HTR-8/SVneo (cell line): ENCODE data around the gene PTCSC3.

Experiments used
- DNase-seq: peaks from one replicate; pipeline ENCODE4 v3.0.0; 2011; ENCODE audit warnings: low spot score, mixed read lengths; ENCODE audit not compliant: insufficient read length
- FAIRE-seq: peaks from 2 replicates; lab custom pipeline; 2011; peaks lifted over from hg19 to GRCh38; lab: Jason Lieb, UNC

The PTCSC3 gene

DNA sequence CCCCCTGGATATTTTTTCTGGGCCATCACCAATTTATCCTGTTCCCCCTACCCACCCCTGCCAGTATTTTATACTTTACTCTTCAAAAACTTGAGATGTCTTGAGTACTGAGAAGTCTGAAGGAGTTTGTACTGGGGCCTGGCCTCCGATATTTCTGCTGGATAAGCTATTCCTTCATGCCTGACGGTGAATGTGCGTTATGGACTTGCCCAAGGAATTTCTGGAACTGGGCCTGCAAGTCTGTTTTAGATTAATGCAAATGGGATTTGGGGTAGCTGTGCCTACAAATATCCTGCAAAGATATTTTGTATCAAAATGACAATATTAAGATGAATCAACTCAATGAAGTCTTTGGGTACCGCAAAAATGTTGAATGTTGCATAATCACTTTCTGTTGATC, at the start of gene PTCSC3:
Gene PTCSC3, minus strand, starts transcription at position 199 of the 400 bp plus-strand sequence.
- no peak for DNase-seq
- FAIRE-seq, result no peak

- DNase-seq, result no peak
- FAIRE-seq, result no peak
Observed at GRCh38 chr14:36226164-36226563, 49.6 kb upstream of the PTCSC3 start.

- FAIRE-seq (no peak), DNase-seq (no peak)
Observed at GRCh38 chr14:36224176-36224575, 47.7 kb upstream of the PTCSC3 start.

GRCh38 chr14:36223558-36223957, 47.0 kb upstream of the PTCSC3 start:
- DNase-seq, result no peak
- FAIRE-seq, result no peak

DNA sequence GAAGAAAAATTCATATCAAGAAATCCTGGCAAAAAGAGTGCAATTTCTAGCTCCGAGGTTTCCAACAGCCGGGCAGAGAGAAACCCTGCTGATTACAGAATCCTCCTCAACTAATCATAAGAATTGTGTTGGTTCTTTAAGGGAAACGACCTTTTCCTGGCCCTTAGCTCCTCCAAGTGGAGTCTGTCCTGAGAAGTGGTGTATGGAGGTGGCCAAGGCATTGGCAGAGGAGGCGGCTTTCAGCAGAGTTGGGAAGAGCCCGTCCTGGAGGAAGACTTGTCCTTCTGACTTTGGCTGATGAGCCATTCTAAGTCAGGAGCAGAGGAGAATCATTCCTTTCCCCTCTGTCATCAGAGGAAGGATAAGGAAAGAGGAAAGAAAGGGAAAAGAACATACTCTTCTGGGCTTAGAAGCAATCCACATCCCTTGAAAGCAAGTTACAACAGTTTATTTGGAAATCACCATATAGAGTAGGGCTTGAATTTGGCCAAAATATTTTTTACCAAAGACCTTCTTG, 46.5 kb upstream of the PTCSC3 start:
- DNase-seq, result no peak

GRCh38 chr14:36222337-36222736, 45.8 kb upstream of the PTCSC3 start:
- DNase-seq (no peak), FAIRE-seq (no peak)

More for the DNA sequence above, 46.5 kb upstream of the PTCSC3 start:
- no peak for FAIRE-seq

GRCh38 chr14:36221112-36221511, 44.6 kb upstream of the PTCSC3 start:
- no peak for FAIRE-seq
- no peak for DNase-seq

DNA sequence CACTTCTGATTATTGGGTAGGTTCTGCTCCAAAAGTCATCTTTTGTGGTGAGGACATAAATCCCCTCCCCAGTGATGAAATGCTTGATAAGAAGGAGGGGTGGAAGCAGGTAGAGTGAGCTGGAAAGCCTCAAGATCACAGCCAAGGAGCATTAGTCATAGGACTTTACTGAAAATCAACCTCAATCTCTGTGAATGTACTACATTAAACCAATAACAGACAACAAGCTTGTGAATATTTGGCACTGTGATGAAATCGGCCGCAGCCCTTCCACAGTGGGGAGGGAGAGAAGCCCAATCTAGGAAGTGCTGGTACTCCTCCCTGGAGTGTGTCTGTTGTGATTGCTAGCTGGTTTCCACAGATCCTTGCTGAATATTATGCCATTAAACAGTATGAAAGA, 41.2 kb upstream of the PTCSC3 start:
- no peak for FAIRE-seq
- DNase-seq, result no peak

GRCh38 chr14:36217027-36217426, 40.5 kb upstream of the PTCSC3 start:
- no peak for FAIRE-seq

DNA sequence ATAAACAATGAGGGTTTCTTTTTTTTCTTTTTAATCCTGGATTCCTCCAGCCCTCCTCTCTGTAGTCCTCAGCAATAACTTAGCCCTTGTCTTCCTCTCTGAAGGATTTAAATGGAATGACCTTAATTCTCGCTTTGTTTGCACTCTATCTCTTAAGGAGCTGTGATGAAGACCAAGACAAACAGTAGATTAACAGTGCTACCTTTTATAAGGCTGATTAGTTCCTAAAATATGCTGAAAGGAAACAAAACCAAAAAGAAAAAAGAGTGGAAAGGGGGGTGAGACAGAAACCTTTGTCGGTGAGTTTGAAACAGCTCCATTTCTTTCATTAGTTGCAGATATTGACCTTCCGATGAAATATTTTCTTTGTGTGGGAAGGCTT, 38.7 kb upstream of the PTCSC3 start:
- DNase-seq (no peak), FAIRE-seq (no peak)

More at GRCh38 chr14:36217027-36217426, 40.5 kb upstream of the PTCSC3 start:
- no peak for DNase-seq

DNA sequence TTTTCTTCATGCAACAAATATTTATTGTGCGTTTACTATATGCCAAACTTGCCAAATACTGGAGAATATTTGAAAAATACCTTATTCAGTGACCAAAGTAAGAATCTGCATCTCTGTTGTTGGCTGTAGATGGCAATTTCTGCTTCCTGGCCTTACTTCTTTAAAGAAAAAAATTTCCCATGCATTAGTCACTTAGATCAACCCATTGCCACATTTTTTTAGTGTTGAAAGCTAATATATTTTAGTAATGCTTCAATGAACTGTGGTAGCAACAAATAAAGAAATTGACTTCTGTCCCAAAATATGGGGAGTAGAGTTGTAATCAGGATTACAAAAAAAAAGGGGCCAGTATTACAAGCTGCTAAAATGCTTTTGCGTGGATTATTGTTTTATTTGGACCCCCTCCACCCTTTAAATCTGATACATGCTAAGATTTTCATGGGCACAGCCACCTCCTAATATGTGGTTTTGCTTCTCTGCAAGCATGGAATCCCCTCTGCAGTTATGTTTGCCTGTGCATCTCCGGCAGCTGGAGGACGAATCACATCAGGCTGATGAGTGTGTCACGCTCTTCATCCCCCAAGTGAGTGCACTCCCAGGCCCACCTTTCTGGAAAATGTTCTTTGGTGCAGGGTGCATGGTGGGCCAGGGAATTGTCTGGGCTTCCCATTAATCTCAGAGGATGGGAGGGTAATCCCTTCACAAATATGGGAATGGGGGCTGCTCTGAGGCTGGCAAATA, 38.1 kb upstream of the PTCSC3 start:
- DNase-seq (no peak), FAIRE-seq (no peak)

GRCh38 chr14:36212987-36213386, 36.5 kb upstream of the PTCSC3 start:
- FAIRE-seq (no peak), DNase-seq (no peak)

- DNase-seq (no peak), FAIRE-seq (no peak)
Observed at GRCh38 chr14:36212577-36212976, 36.1 kb upstream of the PTCSC3 start.

DNA sequence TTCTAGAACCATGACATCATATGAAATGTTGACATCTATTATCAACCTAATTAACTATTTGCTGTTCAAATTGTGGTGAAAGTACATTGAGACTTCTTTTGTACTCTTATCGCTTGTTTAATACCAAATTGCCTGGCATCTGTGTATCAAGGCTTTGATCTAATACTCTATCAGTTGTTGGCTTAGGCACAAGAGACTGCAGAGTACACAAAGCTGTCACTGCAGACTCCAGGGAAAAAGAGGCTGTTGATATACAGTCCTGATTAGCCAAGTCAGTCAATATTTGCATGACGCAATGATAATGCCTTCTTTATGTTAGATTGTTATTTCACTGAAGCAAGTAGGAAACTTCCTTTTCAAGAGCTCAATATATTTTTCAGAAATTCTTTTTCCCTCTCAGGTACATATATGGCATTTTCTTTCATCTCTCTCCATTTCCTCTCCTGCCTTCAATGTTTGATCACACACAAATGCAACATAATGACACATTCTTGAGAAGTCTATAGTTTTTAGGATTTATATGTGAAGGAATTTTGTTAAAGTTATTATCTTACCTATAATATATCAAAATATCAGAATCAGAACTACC, 32.3 kb upstream of the PTCSC3 start:
- DNase-seq (no peak), FAIRE-seq (no peak)

DNA sequence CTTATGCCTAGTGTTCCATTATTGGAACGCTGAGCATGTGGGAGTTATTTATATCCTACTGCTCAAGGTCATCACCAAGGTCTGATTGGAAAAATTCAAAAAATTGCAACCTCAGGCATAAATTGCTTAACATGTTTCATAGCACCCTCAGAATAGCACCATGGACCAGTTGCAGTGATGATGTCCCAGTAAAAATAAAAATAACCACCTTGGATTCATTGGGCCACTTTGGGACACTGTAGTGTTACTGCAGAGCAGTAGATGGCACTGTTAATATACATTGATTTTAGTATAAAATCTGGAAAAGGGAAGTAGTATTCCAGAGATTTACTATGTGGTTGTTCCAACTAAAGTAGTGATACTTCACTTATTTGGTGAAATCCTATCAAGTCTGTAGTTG, 31.0 kb upstream of the PTCSC3 start:
- DNase-seq (no peak), FAIRE-seq (no peak)

DNA sequence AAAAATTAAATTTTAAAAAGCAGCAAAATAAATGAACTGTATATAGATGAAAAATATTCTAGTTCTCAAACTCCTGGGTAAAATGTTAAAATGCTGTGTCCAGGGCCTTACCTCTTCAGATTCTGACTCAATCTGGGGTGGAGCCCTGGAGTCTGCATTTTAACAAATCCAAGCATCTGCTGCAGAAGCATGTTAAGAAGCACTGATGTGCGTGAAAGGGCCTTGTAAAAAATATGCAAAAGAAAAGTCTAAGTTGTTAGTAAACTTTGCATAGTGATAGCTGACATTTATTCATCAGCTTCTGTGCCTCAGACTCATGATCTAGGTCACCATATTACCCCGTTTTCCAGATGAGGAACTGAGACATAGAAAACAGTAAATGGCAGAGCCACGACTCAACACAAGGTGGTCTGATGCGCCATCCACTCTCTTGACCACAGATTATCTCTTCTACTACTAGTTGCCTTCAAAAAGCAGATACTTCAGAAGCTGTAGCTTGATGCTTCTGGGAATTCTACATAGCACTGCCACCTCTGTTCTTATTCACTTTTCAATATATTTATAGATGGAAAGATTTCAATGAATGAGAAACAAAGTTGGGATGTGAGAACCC, 28.0 kb upstream of the PTCSC3 start:
- FAIRE-seq (no peak), DNase-seq (no peak)

DNA sequence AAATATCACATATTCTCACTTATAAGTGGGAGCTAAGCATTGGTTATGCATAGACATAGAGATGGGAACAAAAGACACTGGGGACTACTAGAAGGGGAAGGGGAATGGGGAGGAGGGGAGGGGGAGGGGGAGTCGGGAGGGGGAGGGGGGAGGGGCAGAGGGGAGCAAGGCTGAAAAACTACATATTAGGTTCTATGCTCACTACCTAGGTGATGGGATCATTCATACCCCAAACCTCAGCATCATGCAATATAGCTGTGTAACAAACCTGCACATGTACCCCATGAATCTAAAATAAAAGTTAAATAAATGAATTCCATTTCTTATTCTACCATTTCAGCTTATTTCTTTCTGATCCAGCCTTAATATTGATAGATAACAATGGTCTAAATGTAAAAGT, 21.9 kb upstream of the PTCSC3 start:
- DNase-seq, result no peak
- FAIRE-seq, result no peak

DNA sequence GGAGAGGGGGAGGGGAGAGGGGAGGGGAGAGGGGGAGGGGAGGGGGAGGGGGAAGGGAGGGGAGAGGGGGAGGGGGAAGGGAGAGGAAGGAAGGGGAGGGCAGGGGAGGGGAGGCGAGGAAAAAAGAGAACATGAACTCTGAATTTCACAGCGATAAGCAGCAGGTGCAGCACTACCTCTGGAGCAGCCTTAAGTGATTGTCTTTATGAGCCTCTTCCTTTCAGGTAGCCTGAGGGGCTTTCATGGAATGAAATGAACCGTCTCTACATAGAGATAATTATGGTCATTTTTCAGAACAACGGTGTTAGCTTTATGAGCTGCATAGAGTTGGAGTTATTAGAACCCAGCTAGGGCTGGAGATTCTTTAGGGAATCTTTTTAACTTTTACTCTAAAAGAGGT, 18.1 kb upstream of the PTCSC3 start:
- no peak for DNase-seq
- no peak for FAIRE-seq

DNA sequence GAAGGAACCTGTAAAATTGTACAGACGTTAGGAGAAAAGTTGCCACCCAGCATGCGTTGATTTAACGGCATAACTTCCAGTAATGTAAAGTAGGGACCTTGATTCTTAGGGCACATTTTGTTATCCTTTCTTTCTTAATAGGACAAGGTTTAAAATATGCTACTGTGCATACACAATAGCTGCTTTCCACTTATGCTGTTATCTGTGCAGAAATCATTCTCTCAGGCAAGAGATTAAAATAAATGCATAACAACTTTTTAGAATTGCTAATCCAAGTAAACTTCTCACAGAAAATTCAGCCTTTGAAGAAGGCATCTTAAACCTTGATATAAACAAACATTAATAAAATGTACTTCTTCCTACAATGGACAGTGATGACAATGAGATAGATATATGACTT, 16.0 kb upstream of the PTCSC3 start:
- FAIRE-seq (no peak), DNase-seq (no peak)

- FAIRE-seq, result no peak
- DNase-seq, result no peak
Observed at GRCh38 chr14:36183402-36183801, 6.9 kb upstream of the PTCSC3 start.

- FAIRE-seq (no peak), DNase-seq (no peak)
Observed at GRCh38 chr14:36181417-36181816, 4.9 kb upstream of the PTCSC3 start.
